H1 (cell line): ENCODE results near the gene TSC1. TPM values are rescaled to one million over a fixed set of nuclear protein-coding genes. Genes with fewer than 3 reads are reported as not detected.

Experiments
- CTCF ChIA-PET: fragments of 300-600 bp; sonication (Branson Sonifier 250); formaldehyde crosslinking; loops from one replicate; lab custom pipeline; 2021; ENCODE audit not compliant: partially characterized antibody; lab: Charles Lee
- POLR2A ChIA-PET: fragments of 300-600 bp; sonication (Branson Sonifier 250); formaldehyde crosslinking; loops from one replicate; lab custom pipeline; 2021; ENCODE audit warnings: inconsistent platforms; ENCODE audit not compliant: partially characterized antibody; lab: Charles Lee
- DNase-seq, 2 experiments: peaks; one replicate each; pipeline versions ENCODE4 v3.0.0 to v3.0.0-alpha.2; 2010 to 2022; ENCODE audit warnings: low spot score in 2 of 2, low read depth in 1 of 2, mixed read lengths in 1 of 2
- FAIRE-seq: peaks from 2 replicates; lab custom pipeline; 2011; peaks lifted over from hg19 to GRCh38; lab: Jason Lieb, UNC
- H2AFZ ChIP-seq: 2 replicates; pipeline ENCODE4 v1.8.1; 2012; ENCODE audit warnings: low read length, inconsistent platforms
- H2AK5ac ChIP-seq: 2 replicates; pipeline ENCODE4 v1.6.1; 2013; ENCODE audit warnings: low read depth, low read length
- H2BK120ac ChIP-seq: replicated peaks from 2 replicates; pipeline ENCODE3; 2013; ENCODE audit warnings: low read depth, low read length, inconsistent platforms
- H2BK12ac ChIP-seq: 2 replicates; pipeline ENCODE4 v1.6.1; 2013; ENCODE audit warnings: low read depth, low read length
- H2BK15ac ChIP-seq: 2 replicates; pipeline ENCODE4 v1.6.1; 2013; ENCODE audit warnings: low read length
- H2BK20ac ChIP-seq: 2 replicates; pipeline ENCODE4 v1.6.1; 2013; ENCODE audit warnings: low read length
- H2BK5ac ChIP-seq: 2 replicates; pipeline ENCODE4 v1.6.1; 2013; ENCODE audit warnings: low read depth, low read length
- H3K14ac ChIP-seq: 2 replicates; pipeline ENCODE4 v1.6.1; 2013; ENCODE audit warnings: inconsistent platforms; ENCODE audit not compliant: insufficient read length
- H3K18ac ChIP-seq: 2 replicates; pipeline ENCODE4 v1.6.1; 2013; ENCODE audit warnings: low read length; ENCODE audit errors: extremely low read depth
- H3K23ac ChIP-seq: 2 replicates; pipeline ENCODE4 v1.6.1; 2013; ENCODE audit warnings: inconsistent platforms; ENCODE audit not compliant: insufficient read length
- H3K23me2 ChIP-seq: 2 replicates; pipeline ENCODE4 v1.6.1; 2013; ENCODE audit warnings: low read depth, low read length
- H3K27ac ChIP-seq: 2 replicates; pipeline ENCODE4 v1.6.1; 2011; ENCODE audit warnings: low read depth, low read length, inconsistent platforms
- H3K27me3 ChIP-seq, 4 experiments: replicated peaks in 1 of 4; 1 replicate in 1 of 4; 2 replicates in 3 of 4; pipeline versions ENCODE4 v1.6.1 to v1.8.1; 2011 to 2013; ENCODE audit warnings: low read length in 3 of 4, mild to moderate bottlenecking in 3 of 4, inconsistent platforms in 2 of 4, mixed read lengths in 2 of 4, moderate library complexity in 1 of 4; ENCODE audit not compliant: control insufficient read depth in 3 of 4, insufficient read depth in 3 of 4; ENCODE audit errors: extremely low read depth in 1 of 4
- H3K36me3 ChIP-seq, 4 experiments: 2 replicates each; pipeline versions ENCODE4 v1.6.1 to v1.8.1; 2011 to 2013; ENCODE audit warnings: mild to moderate bottlenecking in 4 of 4, low read length in 3 of 4, moderate library complexity in 2 of 4, control low read depth in 1 of 4, inconsistent platforms in 1 of 4; ENCODE audit not compliant: insufficient read depth in 4 of 4, control insufficient read depth in 2 of 4
- H3K4ac ChIP-seq: replicated peaks from 2 replicates; pipeline ENCODE3; 2013; ENCODE audit warnings: low read length, low read depth, mixed read lengths, inconsistent platforms; ENCODE audit not compliant: insufficient read length
- H3K4me1 ChIP-seq, 4 experiments: replicated peaks in 1 of 4; 1 replicate in 1 of 4; 2 replicates in 3 of 4; pipeline versions ENCODE4 v1.6.1 to v1.8.1; 2011 to 2013; ENCODE audit warnings: low read length in 3 of 4, inconsistent platforms in 2 of 4, mixed read lengths in 1 of 4; ENCODE audit not compliant: insufficient read depth in 4 of 4, control insufficient read depth in 3 of 4
- H3K4me2 ChIP-seq, 2 experiments: 2 replicates each; pipeline versions ENCODE4 v1.6.1 to v1.8.1; 2011 to 2013; ENCODE audit warnings: low read depth in 2 of 2, low read length in 2 of 2, control low read depth in 1 of 2, inconsistent platforms in 1 of 2, mild to moderate bottlenecking in 1 of 2; ENCODE audit not compliant: insufficient read depth in 1 of 2
- H3K4me3 ChIP-seq, 4 experiments: fragments of 200-600, 300-600 bp in 1 of 4; sonication (generic), shearing (Covaris generic), sonication (Bioruptor Twin) in 1 of 4; 2 replicates each; pipeline versions ENCODE4 v1.5.1 to v1.8.1; 2011 to 2016; ENCODE audit warnings: low read length in 4 of 4, low read depth in 3 of 4, control low read depth in 2 of 4, inconsistent platforms in 2 of 4, mild to moderate bottlenecking in 2 of 4, mixed read lengths in 1 of 4, moderate library complexity in 1 of 4; ENCODE audit not compliant: insufficient read depth in 2 of 4; ENCODE audit errors: extremely low read depth in 1 of 4
- H3K56ac ChIP-seq: replicated peaks from 2 replicates; pipeline ENCODE3; 2013; ENCODE audit warnings: low read depth, mild to moderate bottlenecking, mixed read lengths, low read length, inconsistent platforms; ENCODE audit not compliant: insufficient read length
- H3K79me1 ChIP-seq: 2 replicates; pipeline ENCODE4 v1.6.1; 2013; ENCODE audit warnings: low read depth, low read length, control low read depth
- H3K79me2 ChIP-seq, 2 experiments: 2 replicates each; pipeline versions ENCODE4 v1.6.1 to v1.8.1; 2012 to 2013; ENCODE audit warnings: low read length in 2 of 2, mild to moderate bottlenecking in 2 of 2, inconsistent platforms in 1 of 2; ENCODE audit not compliant: insufficient read depth in 2 of 2, control insufficient read depth in 1 of 2
- H3K9ac ChIP-seq, 4 experiments: replicated peaks in 1 of 4; 1 replicate in 1 of 4; 2 replicates in 3 of 4; pipeline versions ENCODE4 v1.6.1 to v1.8.1; 2011 to 2013; ENCODE audit warnings: low read depth in 3 of 4, low read length in 3 of 4, control low read depth in 2 of 4, mild to moderate bottlenecking in 2 of 4, moderate library complexity in 2 of 4, inconsistent platforms in 1 of 4; ENCODE audit errors: extremely low read depth in 1 of 4
- H3K9me3 ChIP-seq, 2 experiments: 2 replicates each; pipeline versions ENCODE4 v1.6.1 to v1.8.1; 2012 to 2013; ENCODE audit warnings: mild to moderate bottlenecking in 2 of 2, moderate library complexity in 2 of 2, control low read depth in 1 of 2, inconsistent platforms in 1 of 2, low read depth in 1 of 2, low read length in 1 of 2, mixed read lengths in 1 of 2; ENCODE audit not compliant: insufficient read depth in 2 of 2
- H4K20me1 ChIP-seq, 2 experiments: replicated peaks in 1 of 2; 2 replicates each; pipeline versions ENCODE3 to v1.8.1; 2011 to 2013; ENCODE audit warnings: inconsistent platforms in 2 of 2, low read length in 2 of 2, mild to moderate bottlenecking in 1 of 2; ENCODE audit not compliant: insufficient read depth in 2 of 2, control insufficient read depth in 1 of 2
- H4K5ac ChIP-seq: 2 replicates; pipeline ENCODE4 v1.6.1; 2013; ENCODE audit warnings: low read length, low read depth, mixed read lengths, inconsistent platforms; ENCODE audit not compliant: insufficient read length
- H4K8ac ChIP-seq: 2 replicates; pipeline ENCODE4 v1.8.0; 2013; ENCODE audit warnings: mild to moderate bottlenecking, moderate library complexity, low read length, inconsistent platforms; ENCODE audit not compliant: insufficient read depth; ENCODE audit errors: extremely low read depth
- H4K91ac ChIP-seq: replicated peaks from 2 replicates; pipeline ENCODE3; 2013; ENCODE audit warnings: low read length, mixed read lengths, inconsistent platforms; ENCODE audit not compliant: insufficient read length
- MAFK ChIP-seq: IDR thresholded peaks from 2 replicates; pipeline ENCODE4 v1.6.1; 2012; ENCODE audit warnings: low read depth, mild to moderate bottlenecking, improper control_type of control experiment, low read length
- NRF1 ChIP-seq: IDR thresholded peaks from 2 replicates; pipeline ENCODE4 v1.6.1; 2011; ENCODE audit warnings: mild to moderate bottlenecking, low read depth, low read length, improper control_type of control experiment
- RBBP5 ChIP-seq: IDR thresholded peaks from 2 replicates; pipeline ENCODE4 v1.7.1; 2012; ENCODE audit warnings: low read depth, mild to moderate bottlenecking, inconsistent platforms, low read length, moderate library complexity, borderline replicate concordance
- SIRT6 ChIP-seq: IDR thresholded peaks from one replicate; pipeline ENCODE4 v1.7.1; 2012; ENCODE audit warnings: low read length, inconsistent platforms
- SUZ12 ChIP-seq: fragments of 200-600 bp; sonication (generic); IDR thresholded peaks from 2 replicates; pipeline ENCODE4 v1.6.1; 2012; ENCODE audit warnings: mild to moderate bottlenecking, inconsistent platforms, low read length, moderate library complexity, mixed read lengths
- WGBS, 2 experiments: shearing (Covaris generic) in 1 of 2; methylation state at CpG; one replicate each; pipeline versions ENCODE4 v1.1.6 to v1.1.7; 2013 to 2015; ENCODE audit warnings: low lambda C conversion rate in 2 of 2, mixed read lengths in 2 of 2, inconsistent platforms in 1 of 2, low coverage in 1 of 2, missing lambda C conversion rate in 1 of 2; ENCODE audit not compliant: insufficient replicate concordance in 2 of 2, insufficient coverage in 1 of 2, insufficient read length in 1 of 2; ENCODE audit errors: extremely low coverage in 1 of 2, missing lambda C conversion rate in 1 of 2; 5-methylcytosine and 5-hydroxymethylcytosine counted together
- polyA plus RNA-seq, 7 experiments: library from polyadenylated mRNA; depleted of rRNA in 3 of 7; stranded (reverse) in 5 of 7; unstranded in 2 of 7; fragments of >200 nt in 5 of 7; fragments of 200-250 nt in 2 of 7; gene quantifications; 1 replicate in 5 of 7; 2 replicates in 1 of 7; 4 replicates in 1 of 7; pipeline versions ENCODE4 v1.2.1 to v1.2.3, GENCODE V29; 2011 to 2013; ENCODE audit warnings: missing spikeins in 2 of 7, mixed read lengths in 2 of 7
- total RNA-seq: library from RNA; stranded (reverse); fragmentation: NEBNext Ultra II Directional; extraction: Animal tissue kit (Norgen Biotek cat#: 25700); gene quantifications from 2 replicates; pipeline ENCODE4 v1.2.1, GENCODE V29; 2021

TSC1 gene
- total and polyA plus RNA-seq, 2 of the 8 experiments (the other 6 are each of a cell fraction or from before 2014, with no cell fraction given), result 37.2 to 46.0 TPM

DNA sequence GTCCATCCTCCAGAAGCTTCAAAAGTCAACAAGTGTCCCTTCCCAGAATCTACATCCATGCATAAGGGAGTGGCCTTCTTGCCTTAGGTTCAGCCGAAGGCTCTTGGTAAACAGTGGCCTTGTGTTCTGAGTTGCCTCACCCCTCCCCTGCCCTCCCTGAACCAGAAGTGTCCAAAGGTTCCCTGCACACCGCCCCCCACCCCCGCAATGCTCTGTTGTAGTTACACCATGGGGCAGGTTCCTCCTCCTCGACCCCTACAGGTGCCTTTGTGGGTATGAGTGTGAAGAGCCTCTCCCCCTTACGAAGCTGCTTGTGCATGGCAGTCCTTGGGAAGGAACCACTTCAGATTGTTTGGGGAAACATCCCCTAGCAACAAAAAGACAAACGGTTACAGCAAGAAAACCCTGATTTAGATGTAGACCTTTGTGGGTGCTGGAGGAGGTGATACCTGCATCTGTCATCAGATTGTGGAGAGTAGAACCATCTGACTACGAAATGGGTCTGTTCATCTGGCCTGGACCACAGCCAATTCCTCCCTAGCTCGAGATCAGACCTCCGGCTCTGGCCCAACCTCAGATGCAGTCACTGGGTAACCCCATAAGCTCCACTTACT, 58.6 kb downstream of the TSC1 start:
- H4K8ac ChIP-seq, result no peak overlapping the region

More for the DNA sequence above, 58.6 kb downstream of the TSC1 start:
- Histone ChIP-seq H3K4me1 (no peaks in the 10 kb centered on the region; a peak in 1 of 7 replicates), H3K18ac (no peak overlapping the region), H2BK20ac (no peak overlapping the region), H2BK15ac (no peak overlapping the region), H4K91ac (no peak overlapping the region), H3K4me2 (no peak overlapping the region), H2AFZ (no peak overlapping the region), H2BK120ac (no peak overlapping the region), H3K23me2 (no peaks in the 10 kb centered on the region), H3K4ac (no peak overlapping the region), H2BK5ac (no peak overlapping the region), H3K9ac (no peak overlapping the region), H3K27ac (no peak overlapping the region), H4K20me1 (no peaks in the 10 kb centered on the region), H3K9me3 (no peaks in the 10 kb centered on the region), H4K5ac (no peak overlapping the region), H3K14ac (no peak overlapping the region), H3K79me2 (no peaks in the 10 kb centered on the region), H2BK12ac (no peak overlapping the region), H3K56ac (no peak overlapping the region), H3K36me3 (no peaks in the 10 kb centered on the region), H2AK5ac (no peak overlapping the region), H3K79me1 (no peaks in the 10 kb centered on the region), H3K27me3 (no peaks in the 10 kb centered on the region; a peak in 1 of 7 replicates), H3K23ac (no peak overlapping the region), H3K4me3 (no peak overlapping the region)
- ChIA-PET POLR2A (interaction anchor here (0.9 kb wide), 1 partner anchor 50 kb away, joined by 3 read pairs; no protein-coding TSS in a partner anchor), CTCF (interaction anchor here (0.6 to 15.0 kb wide), 6 partner anchors 14 to 1833 kb away, joined by 3 to 115 read pairs (median 4); no protein-coding TSS in a partner anchor)
- WGBS, 2 experiments, result 92% methylated on average over 9 of the region's 9 CpGs; no CpG with 5 or more reads in 1 of the 2 experiments
- no peak for FAIRE-seq
- TF ChIP-seq RBBP5 (no peak), SUZ12 (no peak), MAFK (no peak), SIRT6 (no peak), NRF1 (no peak)
- DNase-seq, result no peak
